Measurements from ENCODE around the gene HP.

GRCh38 chr16:72083778-72084404 is 29.6 kb downstream of the HP start:
- TF ChIP-seq POLR2AphosphoS5 (IDR thresholded peaks at IDR 0.05; ENCODE audit: low read depth) (no peak), SPI1 (IDR thresholded peaks at IDR 0.05; ENCODE audit: borderline replicate concordance, low read depth) (no peak)

Data from HL-60 (cell line).